Measurements from ENCODE around the gene UBN1. TPM values are rescaled to one million over a fixed set of nuclear protein-coding genes. Genes with fewer than 3 reads are reported as not detected.

Gene UBN1
- polyA plus RNA-seq, 1 donor (not counting 4 experiments of a cell fraction or from before 2014, with no cell fraction given), result 11.5 TPM

DNA sequence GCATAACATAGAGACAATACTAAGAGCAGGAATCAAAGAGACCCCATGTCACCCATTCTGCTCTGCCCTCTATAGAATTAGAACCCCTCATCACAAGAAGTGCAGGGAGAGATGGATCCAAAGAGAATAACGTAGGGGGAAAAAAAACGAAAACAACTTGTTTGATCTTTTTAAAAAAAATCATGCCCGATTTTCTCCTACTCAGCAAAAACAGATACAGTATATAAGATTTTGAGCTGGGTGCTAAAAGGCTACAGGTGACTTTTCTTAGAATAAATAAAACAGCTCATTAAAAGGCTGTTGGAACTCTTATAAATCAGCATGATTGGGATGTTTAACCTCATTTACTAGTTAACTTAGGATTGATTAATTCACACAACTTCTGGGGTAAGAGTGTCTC, 17.4 kb downstream of the UBN1 start:
- Histone ChIP-seq H3K9ac (ENCODE audit: control insufficient read depth, extremely low read depth, insufficient read depth, low read length) (no peak overlapping the region), H3K36me3 (ENCODE audit: control insufficient read depth in 2 of 2, extremely low read depth in 1 of 2, insufficient read depth in 2 of 2, low read length in 2 of 2) (peaks cover 19 to 31% of the 10 kb centered on the region in 2 experiments), H3K27ac (ENCODE audit: control insufficient read depth, insufficient read depth, low read length) (no peak overlapping the region), H3K4me1 (ENCODE audit: control insufficient read depth, extremely low read depth, insufficient read depth, low read length) (peaks cover 14% of the 10 kb centered on the region), H4K20me1 (ENCODE audit: control insufficient read depth, extremely low read depth, insufficient read depth, low read length) (no peaks in the 10 kb centered on the region), H2AFZ (ENCODE audit: control insufficient read depth, low read length) (no peak overlapping the region), H3K4me3 (ENCODE audit: control insufficient read depth in 2 of 3, extremely low read depth in 1 of 3, insufficient read depth in 2 of 3, low read depth in 1 of 3, low read length in 3 of 3) (no peak overlapping the region), H3K79me2 (ENCODE audit: control insufficient read depth, insufficient read depth, low read length) (peaks cover 72% of the 10 kb centered on the region), H3K9me3 (ENCODE audit: control insufficient read depth, low read depth, low read length) (no peaks in the 10 kb centered on the region), H3K9me1 (ENCODE audit: control insufficient read depth, extremely low read depth, insufficient read depth, low read length) (no peaks in the 10 kb centered on the region), H3K4me2 (ENCODE audit: control insufficient read depth, extremely low read depth, insufficient read depth, low read depth, low read length) (no peak overlapping the region), H3K27me3 (ENCODE audit: control insufficient read depth, extremely low read depth, insufficient read depth, low read length) (no peaks in the 10 kb centered on the region)
- dilution Hi-C loops (cut with MboI; ENCODE audit: extremely low pct_ligation_motif_present, low sequenced_read_pairs), result no loop called here
- TF ChIP-seq, protein P1, sequence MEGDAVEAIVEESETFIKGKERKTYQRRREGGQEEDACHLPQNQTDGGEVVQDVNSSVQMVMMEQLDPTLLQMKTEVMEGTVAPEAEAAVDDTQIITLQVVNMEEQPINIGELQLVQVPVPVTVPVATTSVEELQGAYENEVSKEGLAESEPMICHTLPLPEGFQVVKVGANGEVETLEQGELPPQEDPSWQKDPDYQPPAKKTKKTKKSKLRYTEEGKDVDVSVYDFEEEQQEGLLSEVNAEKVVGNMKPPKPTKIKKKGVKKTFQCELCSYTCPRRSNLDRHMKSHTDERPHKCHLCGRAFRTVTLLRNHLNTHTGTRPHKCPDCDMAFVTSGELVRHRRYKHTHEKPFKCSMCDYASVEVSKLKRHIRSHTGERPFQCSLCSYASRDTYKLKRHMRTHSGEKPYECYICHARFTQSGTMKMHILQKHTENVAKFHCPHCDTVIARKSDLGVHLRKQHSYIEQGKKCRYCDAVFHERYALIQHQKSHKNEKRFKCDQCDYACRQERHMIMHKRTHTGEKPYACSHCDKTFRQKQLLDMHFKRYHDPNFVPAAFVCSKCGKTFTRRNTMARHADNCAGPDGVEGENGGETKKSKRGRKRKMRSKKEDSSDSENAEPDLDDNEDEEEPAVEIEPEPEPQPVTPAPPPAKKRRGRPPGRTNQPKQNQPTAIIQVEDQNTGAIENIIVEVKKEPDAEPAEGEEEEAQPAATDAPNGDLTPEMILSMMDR (optimal IDR thresholded peaks at IDR 0.05 in 1 of 3, IDR thresholded peaks at IDR 0.05 in 1 of 3, conservative IDR thresholded peaks at IDR 0.05 in 1 of 3; ENCODE audit: extremely low read depth in 1 of 3, insufficient read depth in 2 of 3, low read length in 3 of 3), result no peak
- TF ChIP-seq EZH2 (IDR thresholded peaks at IDR 0.05; ENCODE audit: low read length), result no peak
- no peak for FAIRE-seq
- no peak for DNase-seq (ENCODE audit: low read depth, low spot score)

DNA sequence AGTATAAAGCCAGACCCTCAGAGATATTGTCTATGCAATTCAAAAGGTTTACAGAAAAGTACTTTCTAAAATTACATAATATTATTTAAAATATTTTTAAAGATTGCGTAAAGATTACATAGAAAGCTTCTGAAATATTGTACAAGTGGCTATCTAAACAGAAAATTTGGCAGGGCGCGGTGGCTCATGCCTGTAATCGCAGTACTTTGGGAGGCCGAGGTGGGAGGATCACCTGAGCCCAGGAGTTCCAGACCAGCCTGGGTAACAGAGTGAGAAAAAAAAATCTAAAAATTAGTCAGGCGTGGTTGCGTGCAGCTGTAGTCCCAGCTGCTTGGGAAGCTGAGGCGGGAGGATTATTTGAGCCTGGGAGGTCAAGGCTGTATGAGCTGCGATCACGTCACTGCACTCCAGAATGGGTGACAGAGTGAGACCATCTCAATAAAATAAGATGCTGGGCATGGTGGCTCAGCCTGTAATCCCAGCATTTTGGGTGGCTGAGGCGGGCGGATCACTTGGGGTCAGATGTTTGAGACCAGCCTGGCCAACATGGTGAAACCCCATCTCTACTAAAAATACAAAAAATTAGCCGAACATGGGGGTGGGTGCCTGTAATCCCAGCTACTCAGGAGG, 18.1 kb downstream of the UBN1 start:
- Histone ChIP-seq H3K36me3 (ENCODE audit: control insufficient read depth in 2 of 2, extremely low read depth in 1 of 2, insufficient read depth in 2 of 2, low read length in 2 of 2) (peaks cover 21 to 31% of the 10 kb centered on the region in 2 experiments), H3K9me1 (ENCODE audit: control insufficient read depth, extremely low read depth, insufficient read depth, low read length) (no peaks in the 10 kb centered on the region), H3K4me1 (ENCODE audit: control insufficient read depth, extremely low read depth, insufficient read depth, low read length) (peaks cover 14% of the 10 kb centered on the region), H3K79me2 (ENCODE audit: control insufficient read depth, insufficient read depth, low read length) (peaks cover 76% of the 10 kb centered on the region), H2AFZ (ENCODE audit: control insufficient read depth, low read length) (no peak overlapping the region), H3K4me3 (ENCODE audit: control insufficient read depth in 2 of 3, extremely low read depth in 1 of 3, insufficient read depth in 2 of 3, low read depth in 1 of 3, low read length in 3 of 3) (no peak overlapping the region), H3K4me2 (ENCODE audit: control insufficient read depth, extremely low read depth, insufficient read depth, low read depth, low read length) (no peak overlapping the region), H3K9me3 (ENCODE audit: control insufficient read depth, low read depth, low read length) (no peaks in the 10 kb centered on the region), H3K27ac (ENCODE audit: control insufficient read depth, insufficient read depth, low read length) (no peak overlapping the region), H3K27me3 (ENCODE audit: control insufficient read depth, extremely low read depth, insufficient read depth, low read length) (no peaks in the 10 kb centered on the region), H3K9ac (ENCODE audit: control insufficient read depth, extremely low read depth, insufficient read depth, low read length) (no peak overlapping the region), H4K20me1 (ENCODE audit: control insufficient read depth, extremely low read depth, insufficient read depth, low read length) (peaks cover 2% of the 10 kb centered on the region)
- DNase-seq (ENCODE audit: low read depth, low spot score), result no peak
- TF ChIP-seq, protein P1 (optimal IDR thresholded peaks at IDR 0.05 in 1 of 3, IDR thresholded peaks at IDR 0.05 in 1 of 3, conservative IDR thresholded peaks at IDR 0.05 in 1 of 3; ENCODE audit: extremely low read depth in 1 of 3, insufficient read depth in 2 of 3, low read length in 3 of 3), result no peak
- TF ChIP-seq EZH2 (IDR thresholded peaks at IDR 0.05; ENCODE audit: low read length), result no peak
- dilution Hi-C loops (cut with MboI; ENCODE audit: extremely low pct_ligation_motif_present, low sequenced_read_pairs), result no loop called here
- no peak for FAIRE-seq
